Gastroesophageal sphincter (tissue), 3 donors: ENCODE measurements around the gene NR1H2.

ENCODE experiments used
- POLR2AphosphoS5 ChIP-seq: sonication (generic); formaldehyde crosslinking; IDR thresholded peaks from one replicate; pipeline ENCODE4 v1.6.1; 2017; ENCODE audit warnings: antibody characterized with exemption
- TF ChIP-seq, protein P1 (sequence below), 4 experiments: fragments of 200-600 bp in 2 of 4; fragments of 450-650 bp in 2 of 4; sonication (generic) in 1 of 4; IDR thresholded peaks; one replicate each; pipeline ENCODE4 v1.5.1; 2017 to 2019; ENCODE audit warnings: antibody characterized with exemption in 4 of 4, mild to moderate bottlenecking in 2 of 4, moderate library complexity in 2 of 4

DNA sequence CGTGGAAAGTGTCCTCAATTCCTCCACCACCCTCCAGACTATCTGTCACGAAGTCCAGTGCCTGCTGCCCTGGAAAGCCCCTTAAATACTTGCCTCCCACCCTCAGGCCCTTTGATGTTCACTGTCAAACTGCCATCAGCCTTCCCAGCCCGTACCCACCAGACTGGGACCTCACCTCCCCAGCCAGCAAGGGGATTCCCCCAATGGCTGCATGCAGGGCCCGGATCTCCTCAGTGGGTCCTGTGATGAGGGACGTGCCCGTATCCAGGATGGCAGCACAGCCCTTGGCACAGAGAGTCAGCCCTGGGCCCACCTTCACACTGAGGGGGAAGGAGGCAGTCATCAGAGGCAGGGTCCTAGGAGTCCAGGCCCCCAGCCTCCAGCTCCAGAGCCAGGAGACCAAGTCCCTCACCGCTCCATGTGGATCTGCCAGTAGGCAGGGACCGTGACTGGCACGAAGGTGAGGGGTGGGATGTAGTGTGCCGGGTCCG is 16.9 kb upstream of the NR1H2 start:
- no peak for TF ChIP-seq POLR2AphosphoS5
- TF ChIP-seq, protein P1, sequence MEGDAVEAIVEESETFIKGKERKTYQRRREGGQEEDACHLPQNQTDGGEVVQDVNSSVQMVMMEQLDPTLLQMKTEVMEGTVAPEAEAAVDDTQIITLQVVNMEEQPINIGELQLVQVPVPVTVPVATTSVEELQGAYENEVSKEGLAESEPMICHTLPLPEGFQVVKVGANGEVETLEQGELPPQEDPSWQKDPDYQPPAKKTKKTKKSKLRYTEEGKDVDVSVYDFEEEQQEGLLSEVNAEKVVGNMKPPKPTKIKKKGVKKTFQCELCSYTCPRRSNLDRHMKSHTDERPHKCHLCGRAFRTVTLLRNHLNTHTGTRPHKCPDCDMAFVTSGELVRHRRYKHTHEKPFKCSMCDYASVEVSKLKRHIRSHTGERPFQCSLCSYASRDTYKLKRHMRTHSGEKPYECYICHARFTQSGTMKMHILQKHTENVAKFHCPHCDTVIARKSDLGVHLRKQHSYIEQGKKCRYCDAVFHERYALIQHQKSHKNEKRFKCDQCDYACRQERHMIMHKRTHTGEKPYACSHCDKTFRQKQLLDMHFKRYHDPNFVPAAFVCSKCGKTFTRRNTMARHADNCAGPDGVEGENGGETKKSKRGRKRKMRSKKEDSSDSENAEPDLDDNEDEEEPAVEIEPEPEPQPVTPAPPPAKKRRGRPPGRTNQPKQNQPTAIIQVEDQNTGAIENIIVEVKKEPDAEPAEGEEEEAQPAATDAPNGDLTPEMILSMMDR (IDR thresholded peaks at IDR 0.05): no peak
